ENCODE measurements around the gene GLRA2.

- TF ChIP-seq YY1 (IDR thresholded peaks at IDR 0.05; ENCODE audit: low read depth): no peak
- TF ChIP-seq EP300 (IDR thresholded peaks at IDR 0.05; ENCODE audit: borderline replicate concordance): no peak
- TF ChIP-seq TEAD4 (IDR thresholded peaks at IDR 0.05): no peak
- no peak for TF ChIP-seq EGR1 (IDR thresholded peaks at IDR 0.05)
- no peak for TF ChIP-seq REST (IDR thresholded peaks at IDR 0.05; ENCODE audit: low read depth)
- TF ChIP-seq TAF1 (IDR thresholded peaks at IDR 0.05; ENCODE audit: low read depth): no peak
- no peak for TF ChIP-seq FOXM1 (IDR thresholded peaks at IDR 0.05; ENCODE audit: borderline replicate concordance, low read depth)
- no peak for TF ChIP-seq MAX (IDR thresholded peaks at IDR 0.05)
- no peak for TF ChIP-seq ZBTB7A (IDR thresholded peaks at IDR 0.05; ENCODE audit: low read depth)
- no peak for TF ChIP-seq RAD21 (IDR thresholded peaks at IDR 0.05; ENCODE audit: low read depth)
- TF ChIP-seq CREB1 (IDR thresholded peaks at IDR 0.05; ENCODE audit: low read depth): no peak
- no peak for TF ChIP-seq TCF12 (IDR thresholded peaks at IDR 0.05; ENCODE audit: low read depth)
- no peak for TF ChIP-seq NFIC (IDR thresholded peaks at IDR 0.05)
Observed at GRCh38 chrX:14673236-14673635, 143.9 kb downstream of the GLRA2 start.

All from Ishikawa (cell line).